NCI-H345 treated with DMSO at 0.1 percent for 48 hours (cell line): Measurements from ENCODE around the gene DISC1.

Experiments used
- DNase-seq: peaks from one replicate; lab custom pipeline; 2025; ENCODE audit not compliant: unreplicated experiment; lab: John Stamatoyannopoulos, UW

Gene DISC1

GRCh38 chr1:231806623-231807495 lies 180.3 kb downstream of the DISC1 start:
- peak; percentile 6 for DNase-seq

DNA sequence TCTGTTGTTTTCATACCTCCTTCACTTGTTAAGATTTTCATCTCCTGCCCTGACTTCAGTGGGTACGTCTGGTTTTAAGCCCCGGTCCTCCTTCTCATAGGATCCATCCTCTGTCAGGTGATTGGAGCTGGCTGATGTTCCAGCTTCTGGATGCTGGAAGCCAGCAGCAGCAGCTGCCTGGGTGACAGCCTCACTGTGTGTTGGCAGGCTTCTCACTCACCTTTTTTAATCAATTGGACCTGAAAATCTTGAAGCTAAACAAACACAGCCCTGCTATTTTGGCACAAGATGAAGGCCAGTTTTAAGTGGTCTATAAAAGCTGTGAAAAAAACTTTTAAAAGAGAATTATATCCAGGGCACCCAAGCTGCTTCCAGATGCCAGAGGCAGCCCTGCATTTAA lies 181.0 kb downstream of the DISC1 start:
- no peak for DNase-seq

GRCh38 chr1:231808116-231808515 lies 181.5 kb downstream of the DISC1 start:
- DNase-seq, result no peak

DNA sequence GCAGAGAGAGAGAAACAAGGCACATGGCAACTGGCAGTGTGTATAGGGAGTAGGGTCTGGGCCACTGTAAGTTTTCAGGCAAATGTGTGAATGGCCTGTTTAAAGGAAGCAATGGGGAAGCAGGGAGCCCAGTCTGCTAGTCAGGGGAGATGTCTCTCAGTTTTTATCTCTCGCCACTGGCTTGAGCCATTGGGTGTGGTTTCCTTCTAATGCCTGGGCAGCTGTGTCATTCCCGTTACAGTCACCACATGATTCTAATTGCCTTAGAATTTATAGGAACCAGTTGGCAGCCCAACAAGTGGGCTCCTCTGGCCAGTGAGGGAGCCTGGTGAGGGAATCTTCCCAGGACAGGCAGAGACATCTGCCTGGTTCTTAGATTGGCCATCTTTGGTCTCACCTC lies 182.4 kb downstream of the DISC1 start:
- no peak for DNase-seq

DNA sequence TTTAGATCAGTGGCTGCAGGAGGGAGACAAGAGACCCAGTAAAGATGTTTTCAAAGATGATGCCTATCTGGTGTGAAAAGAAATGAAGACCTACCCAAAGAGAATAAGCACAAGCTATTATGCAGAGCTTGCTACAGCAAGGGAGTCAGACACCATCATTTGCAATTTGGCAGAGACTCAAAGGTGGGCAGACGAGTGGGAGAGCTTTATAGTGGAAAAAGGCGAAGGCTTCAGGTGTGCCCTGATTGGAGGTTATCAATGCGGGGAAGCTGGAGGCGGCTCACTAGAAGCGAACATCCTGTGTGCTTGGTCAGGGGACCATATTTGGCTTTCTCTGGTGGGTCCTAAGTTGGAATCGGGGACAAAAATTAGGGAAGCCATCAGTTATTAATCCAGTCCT lies 183.8 kb downstream of the DISC1 start:
- no peak for DNase-seq

DNA sequence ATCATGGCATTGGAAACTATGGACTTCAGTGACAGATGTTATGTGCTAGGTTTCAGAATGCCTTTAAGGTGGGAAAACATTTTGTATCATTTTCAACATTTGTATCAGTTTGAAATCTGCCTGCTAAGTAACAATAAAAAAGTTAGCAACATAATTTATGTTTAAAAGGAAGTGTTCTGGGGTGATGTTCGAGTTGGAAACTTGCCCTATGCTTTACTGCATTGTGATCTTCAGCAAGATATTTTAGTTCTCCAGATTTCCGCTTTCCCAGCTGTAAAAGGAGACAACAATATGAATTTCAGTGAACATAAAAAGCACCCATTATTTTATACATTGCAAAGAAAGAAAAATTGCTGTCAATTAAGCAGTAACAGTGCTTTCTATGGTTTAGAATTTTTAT lies 187.4 kb downstream of the DISC1 start:
- DNase-seq, result no peak

- DNase-seq, result no peak
Observed at GRCh38 chr1:231814521-231814920, 187.9 kb downstream of the DISC1 start.

DNA sequence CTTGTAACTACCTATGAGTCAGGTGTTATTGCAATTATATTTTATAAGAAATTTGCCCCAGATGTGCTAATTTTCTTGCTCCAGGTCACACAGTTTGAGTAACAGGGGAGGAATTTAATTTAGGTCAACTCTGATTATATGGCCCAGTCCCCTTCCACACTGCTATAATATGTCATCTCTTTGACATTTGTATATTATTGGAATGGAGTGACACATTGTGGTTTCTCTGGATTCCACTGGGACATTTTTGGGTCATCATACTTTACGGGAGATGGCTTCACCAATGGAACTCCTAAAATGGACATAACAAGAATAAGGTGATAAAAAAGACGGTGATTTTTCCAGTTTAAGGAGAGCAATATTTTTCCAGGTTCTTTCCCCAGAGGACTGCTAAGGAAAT lies 191.2 kb downstream of the DISC1 start:
- DNase-seq, result no peak

- no peak for DNase-seq
Observed at GRCh38 chr1:231818337-231818736, 191.7 kb downstream of the DISC1 start.

DNA sequence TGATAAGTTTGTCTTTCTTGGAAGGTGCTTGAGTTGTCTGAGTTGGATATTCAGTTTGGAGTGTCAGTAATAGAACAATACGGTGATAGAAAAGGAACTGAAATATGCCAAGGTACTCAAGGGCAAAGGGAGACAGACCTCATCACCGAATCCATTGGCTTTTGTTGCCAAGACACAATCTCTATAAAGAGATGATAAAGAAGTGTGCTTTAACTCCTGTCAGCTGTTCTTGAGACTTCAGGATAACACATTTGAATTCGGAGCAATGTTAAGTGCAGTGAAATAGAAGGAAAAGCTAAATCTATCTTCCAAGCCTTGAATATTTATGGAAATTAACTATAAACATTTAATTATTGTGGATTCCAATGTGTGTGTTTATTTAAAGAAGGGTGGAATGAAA lies 194.7 kb downstream of the DISC1 start:
- no peak for DNase-seq

- DNase-seq, result no peak
Observed at GRCh38 chr1:231822041-231822440, 195.5 kb downstream of the DISC1 start.

- DNase-seq, result no peak
Observed at GRCh38 chr1:231826566-231826965, 200.0 kb downstream of the DISC1 start.

DNA sequence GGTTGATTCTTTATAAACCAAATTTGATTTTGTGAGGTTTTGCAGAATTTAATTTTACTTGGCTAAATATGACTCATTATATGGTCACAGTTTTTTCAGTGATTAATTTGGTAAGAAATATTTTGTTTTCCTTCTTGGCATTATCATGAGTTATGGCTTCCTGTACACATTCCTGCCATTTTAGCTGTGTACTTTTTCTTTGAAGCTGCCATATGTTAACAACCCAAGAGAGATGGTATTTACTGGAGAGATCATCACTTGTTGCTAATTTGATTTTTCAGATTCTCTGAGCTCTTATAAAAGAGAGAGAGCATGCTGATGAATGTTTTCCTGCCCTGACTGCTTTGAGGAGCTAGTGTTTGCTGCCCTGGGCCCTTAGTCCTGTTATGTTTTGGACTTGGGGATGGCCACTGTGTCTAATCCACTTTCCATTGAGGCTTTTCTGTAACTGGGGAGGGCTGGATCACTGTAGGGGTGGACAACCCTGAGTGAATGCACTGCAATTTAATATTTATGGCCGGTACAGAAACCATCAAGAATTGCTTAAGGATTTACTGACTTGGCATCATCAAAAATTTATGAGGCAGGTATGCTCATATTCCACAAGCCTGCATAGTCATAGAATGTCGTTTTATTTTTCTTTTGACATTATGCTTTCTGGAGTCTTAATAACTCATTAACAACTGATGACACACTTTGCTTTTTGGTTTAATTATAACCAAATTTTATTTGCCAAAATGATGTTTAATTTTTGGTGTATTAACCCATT lies 200.9 kb downstream of the DISC1 start:
- DNase-seq, result no peak

- no peak for DNase-seq
Observed at GRCh38 chr1:231828182-231828920, 201.8 kb downstream of the DISC1 start.

- DNase-seq, result no peak
Observed at GRCh38 chr1:231829332-231829731, 202.7 kb downstream of the DISC1 start.

DNA sequence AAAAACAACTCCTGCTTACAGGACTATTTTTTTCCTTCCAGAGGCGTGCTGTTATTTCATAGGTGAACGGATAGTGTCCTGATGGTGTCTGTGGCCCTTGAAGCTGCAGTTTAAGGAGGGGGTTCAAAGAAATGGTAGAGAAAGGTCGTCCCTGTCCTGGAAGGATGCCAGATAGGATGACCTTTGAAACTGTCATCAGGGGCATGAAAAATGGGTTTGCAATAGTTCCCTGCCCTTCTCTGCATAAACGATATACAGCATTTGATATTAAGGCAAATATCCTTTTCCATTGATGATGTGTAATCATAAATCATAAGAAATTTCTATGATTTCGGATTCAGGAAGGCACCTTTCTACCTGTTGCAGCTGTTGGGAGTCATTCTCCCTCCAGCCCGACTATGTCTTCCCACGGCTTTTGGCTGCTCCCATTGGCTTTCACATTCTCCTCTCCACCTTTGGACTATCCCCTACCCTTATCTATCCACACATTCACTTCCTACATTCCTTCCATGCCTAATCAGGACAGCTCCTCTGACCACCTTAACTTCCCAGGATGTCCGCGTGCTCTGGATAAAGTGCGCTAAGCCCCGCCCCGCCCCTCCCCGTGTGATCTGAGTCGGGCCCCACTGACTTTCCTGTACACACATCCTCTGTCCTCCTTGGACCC lies 209.8 kb downstream of the DISC1 start:
- no peak for DNase-seq

DNA sequence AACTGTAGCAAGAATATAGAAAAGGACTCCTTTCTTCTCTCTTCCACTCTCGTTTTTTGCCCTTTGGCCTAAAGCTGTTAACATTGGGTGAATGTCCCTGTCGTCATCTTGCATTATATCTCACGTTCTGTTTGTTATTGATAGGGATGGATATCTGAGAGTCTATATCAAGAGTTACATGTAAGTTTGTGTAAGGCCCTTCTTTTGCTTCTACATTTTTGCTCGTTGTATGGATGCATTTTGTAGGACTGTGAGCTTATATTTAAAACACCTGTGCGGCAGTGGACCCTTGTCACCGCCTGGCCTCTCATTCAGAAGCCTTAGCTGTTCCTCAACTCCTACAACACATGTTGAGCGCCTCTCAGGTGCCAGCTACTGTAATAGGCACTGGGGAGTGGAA lies 211.9 kb downstream of the DISC1 start:
- DNase-seq, result no peak

DNA sequence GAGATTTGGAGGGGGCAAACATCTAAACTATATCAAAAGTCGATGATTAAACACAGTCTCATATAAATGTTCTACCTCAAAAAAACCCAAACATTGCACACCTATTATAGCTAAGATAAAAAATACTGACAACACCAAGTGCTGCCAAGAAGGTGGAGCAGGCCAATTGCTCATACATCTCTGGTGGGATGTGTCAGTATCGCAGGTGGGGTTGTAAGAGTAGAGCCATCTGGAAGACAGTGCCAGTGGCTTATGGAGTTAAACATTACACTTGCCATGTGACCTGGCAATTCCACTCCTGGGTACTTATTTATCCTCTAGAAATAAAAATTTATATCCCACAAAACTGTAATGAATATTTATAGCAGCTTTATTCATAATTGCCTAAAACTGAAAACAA lies 213.4 kb downstream of the DISC1 start:
- no peak for DNase-seq

- no peak for DNase-seq
Observed at GRCh38 chr1:231841616-231842344, 215.2 kb downstream of the DISC1 start.

DNA sequence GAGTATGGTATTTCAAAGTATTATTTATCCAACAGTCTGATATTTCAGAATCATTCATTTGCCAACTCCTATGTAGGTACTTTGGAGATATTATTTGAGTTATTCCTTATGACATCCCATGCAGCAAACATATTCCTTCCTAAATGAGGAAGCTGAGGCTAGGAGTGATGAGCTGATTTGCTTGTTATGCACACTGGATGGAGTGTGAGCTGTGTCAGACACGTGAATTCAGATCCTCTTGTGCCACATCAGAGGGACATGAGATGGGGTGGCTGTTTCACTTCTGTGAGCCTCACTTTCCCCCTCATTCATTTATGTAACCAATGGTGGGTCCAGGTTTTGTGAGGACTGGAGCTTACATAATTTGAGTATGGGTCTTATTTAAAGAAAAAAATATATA lies 215.9 kb downstream of the DISC1 start:
- no peak for DNase-seq
